GM12878 (cell line): ENCODE measurements around the gene TMSB4X. TPM values are rescaled to one million over a fixed set of nuclear protein-coding genes. Genes with fewer than 3 reads are reported as not detected.
A peak's percentile ranks its signal among the peaks of the same experiment; 100 is the strongest.

ENCODE experiments used
- ATAC-seq: fragments of 200-7000 bp; cut with Tn5 transposase; 3 replicates; pipeline ENCODE4 v1.9.1; 2020; ENCODE audit warnings: mild to moderate bottlenecking, moderate library complexity
- BruUV-seq: library from RNA; stranded (reverse); fragments of 400-500 nt; replicated peaks from 2 replicates; lab custom pipeline; 2021; lab: Mats Ljungman, UMichigan
- CTCF ChIA-PET: fragments of 300-600 bp; sonication (Branson Sonifier 250); formaldehyde crosslinking; extraction: SDS; loops from one replicate; lab custom pipeline; 2021; ENCODE audit warnings: inconsistent platforms; lab: Yijun Ruan, JAX
- POLR2A ChIA-PET: fragments of 350-600 bp; formaldehyde crosslinking; extraction: SDS; loops from one replicate; lab custom pipeline; 2021; ENCODE audit warnings: inconsistent platforms; lab: Charles Lee
- RAD21 ChIA-PET: fragments of 300-600 bp; sonication (Branson Sonifier 250); formaldehyde crosslinking; loops from one replicate; lab custom pipeline; 2023; ENCODE audit warnings: antibody characterized with exemption; ENCODE audit not compliant: unreplicated experiment; lab: Charles Lee
- SMC1A ChIA-PET: fragments of 300-600 bp; sonication (Branson Sonifier 250); formaldehyde crosslinking; loops from one replicate; lab custom pipeline; 2023; ENCODE audit not compliant: unreplicated experiment, uncharacterized antibody; lab: Charles Lee
- DNase-seq: peaks from one replicate; pipeline ENCODE4 v3.0.0-alpha.2; 2011; ENCODE audit warnings: low read depth, low spot score
- FAIRE-seq: peaks from 3 replicates; lab custom pipeline; 2011; peaks lifted over from hg19 to GRCh38; lab: Jason Lieb, UNC
- H2AFZ ChIP-seq: 2 replicates; pipeline ENCODE4 v1.6.0; 2011; ENCODE audit warnings: low read depth, low read length, control low read depth; ENCODE audit not compliant: control insufficient read depth
- H3K27ac ChIP-seq: 2 replicates; pipeline ENCODE4 v1.5.1; 2011; ENCODE audit warnings: control low read depth; ENCODE audit not compliant: control insufficient read depth, insufficient read depth
- H3K27me3 ChIP-seq, 2 experiments: replicated peaks in 1 of 2; 2 replicates each; pipeline versions ENCODE4 v1.6.0 to v1.6.1; 2011; ENCODE audit warnings: low read length in 1 of 2; ENCODE audit not compliant: control insufficient read depth in 2 of 2, insufficient read depth in 2 of 2
- H3K36me3 ChIP-seq, 2 experiments: 2 replicates each; pipeline ENCODE4 v1.5.1; 2011; ENCODE audit warnings: low read length in 1 of 2; ENCODE audit not compliant: control insufficient read depth in 2 of 2, insufficient read depth in 2 of 2
- H3K4me1 ChIP-seq: 2 replicates; pipeline ENCODE4 v1.6.1; 2011; ENCODE audit warnings: mild to moderate bottlenecking, low read length, moderate library complexity, mixed read lengths; ENCODE audit not compliant: control insufficient read depth, insufficient read depth
- H3K4me2 ChIP-seq: 2 replicates; pipeline ENCODE4 v1.6.0; 2011; ENCODE audit warnings: control low read depth; ENCODE audit not compliant: control insufficient read depth, insufficient read depth
- H3K4me3 ChIP-seq: fragments of 200-600 bp; sonication (generic); 2 replicates; pipeline ENCODE4 v1.5.1; 2016
- H3K79me2 ChIP-seq: 2 replicates; pipeline ENCODE4 v1.6.0; 2011; ENCODE audit warnings: low read length; ENCODE audit not compliant: control insufficient read depth, insufficient read depth
- H3K9ac ChIP-seq: 2 replicates; pipeline ENCODE4 v1.8.0; 2011; ENCODE audit warnings: low read length, control low read depth, mixed read lengths; ENCODE audit not compliant: control insufficient read depth, insufficient read depth
- H3K9me3 ChIP-seq: replicated peaks from 3 replicates; pipeline ENCODE4 v1.5.1; 2011; ENCODE audit warnings: mild to moderate bottlenecking, low read length; ENCODE audit not compliant: control insufficient read depth, insufficient read depth
- H4K20me1 ChIP-seq: 2 replicates; pipeline ENCODE4 v1.6.0; 2011; ENCODE audit not compliant: control insufficient read depth, insufficient read depth
- DPF2 ChIP-seq: fragments of 450-650 bp; IDR thresholded peaks from 2 replicates; pipeline ENCODE4 v1.6.1; 2017; ENCODE audit warnings: mild to moderate bottlenecking
- IRF3 ChIP-seq: fragments of 450-650 bp; IDR thresholded peaks from 2 replicates; pipeline ENCODE4 v1.6.1; 2014; ENCODE audit warnings: mild to moderate bottlenecking
- RBBP5 ChIP-seq: fragments of 200-600 bp; sonication (generic); conservative IDR thresholded peaks from 2 replicates; pipeline ENCODE4 v1.6.1; 2016
- RELB ChIP-seq: fragments of 450-650 bp; IDR thresholded peaks from 2 replicates; pipeline ENCODE4 v1.6.1; 2017; ENCODE audit warnings: low read depth, mild to moderate bottlenecking, moderate library complexity
- SPI1 ChIP-seq: IDR thresholded peaks from 2 replicates; pipeline ENCODE4 v1.6.1; 2011; ENCODE audit warnings: low read depth, mild to moderate bottlenecking, low read length, moderate library complexity, borderline replicate concordance; ENCODE audit not compliant: insufficient read depth
- WGBS: methylation state at CpG from one replicate; pipeline ENCODE4 v1.1.6; 2016; ENCODE audit warnings: low lambda C conversion rate; ENCODE audit not compliant: insufficient replicate concordance, insufficient coverage; ENCODE audit errors: missing lambda C conversion rate; 5-methylcytosine and 5-hydroxymethylcytosine counted together
- in situ Hi-C: fragments of 300-500 bp; cut with MboI; formaldehyde crosslinking; loops from 9 replicates; pipeline ENCODE4 v1.14.3; 2018; ENCODE audit warnings: mixed read lengths
- intact Hi-C: fragments of 100-400 bp; cut with micrococcal nuclease; formaldehyde crosslinking; loops from one replicate; pipeline ENCODE4 v1.14.2; 2022; ENCODE audit not compliant: unreplicated experiment
- polyA plus RNA-seq, 11 experiments: library from polyadenylated mRNA; depleted of rRNA in 4 of 11; unstranded in 6 of 11; stranded (reverse) in 5 of 11; fragments of >200 nt; fragmentation: Nextera tagmentation in 4 of 11; fragmentation: Illumina TruSeq in 1 of 11; extraction: Ambion mirVana in 4 of 11; extraction: Trizol in 1 of 11; gene quantifications; 1 replicate in 1 of 11; 2 replicates in 10 of 11; pipeline versions ENCODE4 v1.2.1 to v1.2.3, GENCODE V29; 2011 to 2016; ENCODE audit warnings: inconsistent platforms in 2 of 11, missing spikeins in 2 of 11, low read depth in 1 of 11
- total RNA-seq, 4 experiments: library from RNA; depleted of rRNA in 3 of 4; stranded (reverse); fragments of >200 nt in 3 of 4; fragmentation: Illumina TruSeq in 1 of 4; extraction: Trizol in 1 of 4; gene quantifications; 2 replicates each; pipeline versions ENCODE4 v1.2.1 to v1.2.3, GENCODE V29; 2013 to 2021

TMSB4X gene
- total and polyA plus RNA-seq, 10 of the 15 experiments (the other 5 are each of a cell fraction or from before 2014, with no cell fraction given), result 13,924 to 37,234 (median 23,705) TPM

- Histone ChIP-seq H3K27me3 (no peaks in the 10 kb centered on the region), H3K27ac (peak overlapping the region; percentile 99), H2AFZ (no peak overlapping the region), H3K9me3 (no peaks in the 10 kb centered on the region), H3K4me1 (peaks cover 53% of the 10 kb centered on the region), H3K4me2 (peak overlapping the region; percentile 28), H3K36me3 (no peaks in the 10 kb centered on the region), H4K20me1 (no peaks in the 10 kb centered on the region), H3K9ac (peak overlapping the region; percentile 63), H3K4me3 (no peak overlapping the region), H3K79me2 (peaks cover 15% of the 10 kb centered on the region)
- ChIA-PET CTCF (interaction anchor here (1.1 to 6.4 kb wide), 14 partner anchors 11 to 530 kb away, joined by 3 to 37 read pairs (median 6); no protein-coding TSS in a partner anchor), POLR2A (interaction anchor here (1.2 to 7.7 kb wide), 9 partner anchors 9 to 132 kb away, joined by 3 to 138 read pairs (median 9); partner anchors contain the start of gene TMSB4X), RAD21 (interaction anchor here (1.0 to 15.5 kb wide), 16 partner anchors 8 to 530 kb away, joined by 3 to 549 read pairs (median 17); partner anchors contain the start of gene TMSB4X), SMC1A (interaction anchor here (0.9 to 18.8 kb wide), 10 partner anchors 8 to 718 kb away, joined by 3 to 632 read pairs (median 25); partner anchors contain the start of gene TMSB4X)
- TF ChIP-seq IRF3 (no peak), SPI1 (no peak), RELB (no peak), DPF2 (no peak), RBBP5 (no peak)
- DNase-seq (no peak), ATAC-seq (no peak), FAIRE-seq (no peak)
- intact Hi-C loops, result loop anchor here (10.0 kb wide), 1 partner anchor 736 kb away; no protein-coding TSS in a partner anchor
- BruUV-seq, result no TSS peak
- WGBS, result 35% methylated on average over 4 of the region's 4 CpGs
- in situ Hi-C loops, result loop anchor here (10.0 to 25.0 kb wide), 2 partner anchors 704 to 1066 kb away; partner anchors contain the start of genes GEMIN8 and TCEANC
Measured at GRCh38 chrX:12958461-12958860, 16.4 kb upstream of the TMSB4X start.
